PC-9 (cell line): ENCODE data around the gene MAST4.

Source experiments
- EZH2 ChIP-seq: fragments of 200-600 bp; sonication (generic); IDR thresholded peaks from 2 replicates; pipeline ENCODE4 v1.8.0; 2017; ENCODE audit warnings: antibody characterized with exemption, low read depth
- TF ChIP-seq, protein P1 (sequence below): fragments of 200-600 bp; sonication (generic); conservative IDR thresholded peaks from 2 replicates; pipeline ENCODE4 v1.6.1; 2017; ENCODE audit warnings: mixed run types, antibody characterized with exemption, mild to moderate bottlenecking, moderate library complexity

DNA sequence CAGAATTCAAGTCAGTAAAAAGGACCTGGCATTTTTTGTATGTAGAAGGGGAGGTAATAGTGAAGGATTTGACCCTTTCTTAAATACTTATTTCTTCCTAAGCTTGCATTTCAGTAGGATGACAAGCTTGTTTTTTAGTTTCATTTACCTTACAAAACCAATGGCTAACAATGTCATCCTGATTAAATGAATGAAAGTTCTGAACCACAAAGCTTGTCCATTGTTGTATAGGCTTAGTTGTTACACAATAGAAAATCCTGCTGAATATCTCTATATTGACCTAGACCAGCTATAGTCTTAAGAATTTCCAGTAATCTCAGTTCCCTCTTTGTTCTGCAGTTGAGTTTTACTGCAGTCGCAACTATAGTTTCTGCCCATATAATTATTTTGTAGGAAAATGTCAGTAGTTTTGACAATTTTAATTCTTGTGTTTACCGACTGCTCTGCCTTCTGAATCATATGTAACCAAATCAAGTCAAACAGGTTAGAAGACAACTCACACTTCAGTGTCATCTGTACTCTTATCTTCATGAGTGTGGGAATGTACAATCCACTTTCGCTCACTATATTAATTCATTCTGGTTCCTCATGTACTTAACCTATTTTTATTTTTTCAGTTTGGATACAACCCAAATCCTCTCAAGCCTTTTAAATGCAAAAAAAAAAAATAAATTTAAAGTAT is 404.7 kb downstream of the MAST4 start:
- TF ChIP-seq, protein P1, sequence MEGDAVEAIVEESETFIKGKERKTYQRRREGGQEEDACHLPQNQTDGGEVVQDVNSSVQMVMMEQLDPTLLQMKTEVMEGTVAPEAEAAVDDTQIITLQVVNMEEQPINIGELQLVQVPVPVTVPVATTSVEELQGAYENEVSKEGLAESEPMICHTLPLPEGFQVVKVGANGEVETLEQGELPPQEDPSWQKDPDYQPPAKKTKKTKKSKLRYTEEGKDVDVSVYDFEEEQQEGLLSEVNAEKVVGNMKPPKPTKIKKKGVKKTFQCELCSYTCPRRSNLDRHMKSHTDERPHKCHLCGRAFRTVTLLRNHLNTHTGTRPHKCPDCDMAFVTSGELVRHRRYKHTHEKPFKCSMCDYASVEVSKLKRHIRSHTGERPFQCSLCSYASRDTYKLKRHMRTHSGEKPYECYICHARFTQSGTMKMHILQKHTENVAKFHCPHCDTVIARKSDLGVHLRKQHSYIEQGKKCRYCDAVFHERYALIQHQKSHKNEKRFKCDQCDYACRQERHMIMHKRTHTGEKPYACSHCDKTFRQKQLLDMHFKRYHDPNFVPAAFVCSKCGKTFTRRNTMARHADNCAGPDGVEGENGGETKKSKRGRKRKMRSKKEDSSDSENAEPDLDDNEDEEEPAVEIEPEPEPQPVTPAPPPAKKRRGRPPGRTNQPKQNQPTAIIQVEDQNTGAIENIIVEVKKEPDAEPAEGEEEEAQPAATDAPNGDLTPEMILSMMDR, result no peak
- no peak for TF ChIP-seq EZH2
